Measurements from ENCODE around the gene BCL2L15.

BCL2L15 gene

GRCh38 chr1:113887402-113888175 lies at the start of gene BCL2L15:
TSS of gene BCL2L15 (minus strand) at chr1:113887581. CDS start at chr1:113887375, 206 bp downstream.
- DNase-seq: no peak

- no peak for DNase-seq
Measured at GRCh38 chr1:113937146-113937545, 49.8 kb upstream of the BCL2L15 start.

DNA sequence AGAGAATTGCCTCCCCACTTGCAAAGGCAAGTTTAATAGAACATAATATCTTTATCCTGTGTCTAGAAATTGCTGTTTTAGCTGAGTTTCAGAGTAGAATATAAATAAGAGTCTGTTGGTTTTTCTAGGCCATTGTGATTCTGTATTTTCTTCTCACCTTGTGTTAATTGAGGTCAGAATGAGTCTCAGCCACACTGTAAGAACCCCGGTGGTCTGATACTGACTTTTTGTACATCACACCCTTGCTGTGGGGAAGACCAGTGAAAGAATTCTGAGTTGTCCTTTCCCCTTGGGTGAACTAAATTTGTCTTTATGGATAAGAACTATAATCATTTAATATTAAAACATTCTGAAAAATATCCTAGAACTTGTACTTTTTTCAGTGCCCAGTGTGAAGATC lies 48.6 kb upstream of the BCL2L15 start:
- no peak for DNase-seq

- DNase-seq: no peak
Measured at GRCh38 chr1:113935176-113935575, 47.8 kb upstream of the BCL2L15 start.

- DNase-seq: no peak
Measured at GRCh38 chr1:113934511-113935055, 47.2 kb upstream of the BCL2L15 start.

DNA sequence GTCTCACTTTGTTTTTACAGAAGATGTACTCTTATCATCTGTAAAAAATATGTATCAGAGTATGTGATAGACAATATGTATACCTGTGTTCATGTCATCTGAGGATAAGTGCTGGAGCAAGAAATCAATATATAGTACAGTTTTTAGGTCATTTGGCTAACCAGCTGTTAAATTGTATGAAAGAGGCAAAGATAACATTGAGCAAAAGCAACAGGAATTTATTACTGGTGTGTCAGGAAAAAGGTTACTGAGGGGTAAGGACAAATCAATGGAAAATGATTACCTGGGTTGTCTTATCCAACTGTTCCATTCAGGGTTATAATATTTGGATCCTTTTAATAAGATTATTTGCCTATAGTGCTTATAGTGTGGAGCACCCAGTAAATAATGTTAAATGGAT lies 46.6 kb upstream of the BCL2L15 start:
- DNase-seq: no peak

GRCh38 chr1:113931451-113931851 lies 44.1 kb upstream of the BCL2L15 start:
- no peak for DNase-seq

GRCh38 chr1:113930499-113931161 lies 43.2 kb upstream of the BCL2L15 start:
- peak; percentile 73 for DNase-seq

DNA sequence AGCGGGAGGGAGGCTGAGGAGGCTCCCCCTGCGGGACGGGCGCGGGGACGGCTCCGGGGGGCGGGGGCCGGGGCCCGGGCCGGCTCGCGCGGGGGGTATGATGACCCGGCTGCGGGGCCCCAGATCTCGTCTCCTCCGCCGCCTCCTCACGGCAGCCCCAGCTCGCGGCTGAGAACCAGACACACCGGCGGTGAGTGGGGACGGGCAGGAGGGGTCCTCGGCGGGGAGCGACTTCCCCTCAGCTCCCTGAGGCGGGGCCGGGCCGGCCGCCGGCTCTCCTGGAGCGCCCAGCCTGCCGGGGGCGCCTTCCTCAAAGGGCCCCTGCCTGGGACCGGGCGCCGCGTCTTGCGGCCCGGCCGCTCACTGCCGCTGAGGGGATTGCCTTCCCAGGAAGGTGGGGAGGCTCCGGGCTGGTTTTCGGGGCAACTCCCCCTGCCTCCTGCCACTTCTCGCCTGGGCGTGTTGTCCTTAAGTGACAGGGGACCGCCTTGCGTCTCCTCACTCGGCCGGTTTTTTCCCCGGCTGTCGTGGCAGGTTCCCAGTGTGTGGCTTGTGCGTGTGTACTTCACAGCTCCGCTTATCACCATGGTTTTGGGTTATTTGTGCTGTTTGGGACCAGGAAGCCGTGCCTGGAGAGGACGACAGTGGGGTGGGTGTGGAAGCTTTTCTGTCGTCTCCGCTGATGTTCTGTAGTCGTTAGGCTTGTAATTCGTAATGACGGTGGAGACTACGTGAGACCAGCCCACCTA lies 42.5 kb upstream of the BCL2L15 start:
- DNase-seq: peak; percentile 65

GRCh38 chr1:113928941-113929749 lies 41.8 kb upstream of the BCL2L15 start, which contains the start of gene HIPK1:
TSS of gene HIPK1 (plus strand) at chr1:113929324.
- peak; percentile 93 for DNase-seq

- DNase-seq: no peak
Measured at GRCh38 chr1:113928187-113928930, 41.0 kb upstream of the BCL2L15 start.

GRCh38 chr1:113924473-113924872 lies 37.1 kb upstream of the BCL2L15 start:
- no peak for DNase-seq

- no peak for DNase-seq
Measured at GRCh38 chr1:113922957-113923356, 35.6 kb upstream of the BCL2L15 start.

DNA sequence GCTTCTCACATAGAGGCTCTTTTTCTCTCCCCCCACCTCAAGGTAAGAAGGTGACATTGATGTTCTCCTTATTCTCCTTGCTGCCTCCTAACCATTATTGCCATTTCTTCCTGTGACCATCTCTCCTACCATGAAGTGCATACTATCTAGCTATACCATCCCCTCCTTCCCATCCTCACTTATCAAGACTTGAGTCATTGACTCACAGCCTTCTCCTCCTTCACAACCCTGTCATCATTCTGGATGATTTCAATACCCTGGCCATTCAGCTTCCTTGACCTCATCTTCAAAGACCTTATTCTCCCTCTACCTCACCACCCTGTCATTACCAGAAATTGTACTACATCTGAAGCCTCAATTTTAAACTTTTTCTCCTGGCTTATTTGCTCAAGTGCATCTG lies 30.9 kb upstream of the BCL2L15 start:
- no peak for DNase-seq

DNA sequence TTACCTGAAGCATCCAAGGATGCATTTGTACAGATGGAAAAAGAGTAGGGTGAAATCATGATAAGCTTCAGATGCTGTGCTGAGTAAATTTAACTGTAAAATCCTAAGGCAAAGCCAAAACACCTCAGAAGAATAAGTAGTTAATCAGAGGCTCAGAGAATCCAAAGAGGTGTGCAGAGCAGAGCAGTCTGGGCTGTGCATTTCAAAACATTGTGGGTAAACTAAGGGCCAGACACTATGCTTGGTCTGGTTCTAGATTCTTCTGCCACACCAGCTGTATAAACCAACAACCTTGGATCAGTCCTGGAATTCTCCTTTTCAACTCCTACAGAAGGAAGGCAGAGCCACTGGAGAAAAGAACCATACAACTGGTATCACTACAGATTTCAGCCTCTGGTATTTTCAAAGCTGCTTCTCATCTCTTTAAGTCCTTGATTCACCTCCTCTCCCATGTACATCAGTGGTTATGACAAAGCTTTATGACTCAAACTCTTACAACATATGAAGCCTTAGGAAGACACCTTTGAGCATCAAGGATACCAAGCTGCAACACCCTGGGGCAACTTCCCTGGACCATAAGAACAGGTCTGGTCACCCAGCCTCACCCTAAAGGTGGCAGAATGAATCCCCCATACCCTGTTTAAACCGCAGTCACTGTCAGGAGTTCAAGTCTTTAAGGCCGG lies 30.2 kb upstream of the BCL2L15 start:
- DNase-seq: no peak

- no peak for DNase-seq
Measured at GRCh38 chr1:113916974-113917373, 29.6 kb upstream of the BCL2L15 start.

GRCh38 chr1:113913887-113914664 lies 26.7 kb upstream of the BCL2L15 start:
- no peak for DNase-seq

DNA sequence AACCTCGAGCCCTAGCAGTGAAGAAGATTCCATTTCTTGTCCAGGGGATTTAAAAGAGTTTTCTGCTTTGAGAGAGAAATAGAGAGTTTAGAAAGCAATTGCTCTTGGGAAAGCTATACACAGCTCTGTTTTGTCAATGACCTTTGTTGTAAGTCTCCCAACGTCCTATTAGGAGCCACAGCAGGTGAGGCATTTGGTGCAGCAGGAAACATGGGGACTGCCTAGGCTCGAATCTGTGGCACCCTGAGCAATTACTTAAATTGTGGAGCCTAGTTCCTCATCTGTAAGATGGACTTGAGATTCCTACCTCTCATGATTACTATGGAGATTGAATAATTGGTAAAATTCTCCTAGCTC lies 25.9 kb upstream of the BCL2L15 start:
- no peak for DNase-seq

GRCh38 chr1:113912594-113913311 lies 25.4 kb upstream of the BCL2L15 start:
- no peak for DNase-seq

DNA sequence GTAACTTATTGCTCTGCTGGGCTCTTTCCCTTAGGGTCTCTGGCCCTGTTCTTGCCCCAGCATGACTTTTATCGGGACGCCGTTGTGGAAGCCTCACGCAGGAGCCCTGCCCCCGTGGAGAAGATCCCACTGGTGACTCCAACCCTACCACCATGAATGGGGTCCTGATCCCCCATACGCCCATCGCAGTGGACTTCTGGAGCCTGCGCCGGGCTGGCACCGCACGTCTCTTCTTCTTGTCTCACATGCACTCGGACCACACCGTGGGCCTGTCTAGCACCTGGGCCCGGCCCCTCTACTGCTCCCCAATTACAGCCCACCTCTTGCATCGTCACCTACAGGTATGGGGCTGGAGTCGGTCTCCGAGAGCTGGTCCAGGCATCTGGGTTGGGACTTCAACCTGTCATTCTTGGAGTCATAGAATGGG lies 18.1 kb upstream of the BCL2L15 start:
- peak; percentile 31 for DNase-seq

Data from stimulated activated CD4-positive, alpha-beta T cell treated with anti-CD3 and anti-CD28 coated beads, Interleukin-4, amount 100 ng/mL, for 24 hours (primary cell).